ENCODE data around the gene SPEM3. TPM values are rescaled to one million over a fixed set of nuclear protein-coding genes. Genes with fewer than 3 reads are reported as not detected.
A peak's percentile ranks its signal among the peaks of the same experiment; 100 is the strongest.

SPEM3 gene
- total RNA-seq, 4 donors from 2014 or later: not detected

- Histone ChIP-seq H3K4me1 (peaks cover 0 to 28% (median 4%) of the 10 kb centered on the region in 4 donors), H3K36me3 (peaks cover 0 to 61% (median 0%) of the 10 kb centered on the region in 3 donors), H3K27me3 (no peaks in the 10 kb centered on the region), H3K9me3 (no peaks in the 10 kb centered on the region), H3K4me3 (no peak overlapping the region), H3K27ac (no peak overlapping the region)
- TF ChIP-seq POLR2A (IDR thresholded peaks at IDR 0.05): no peak
- no peak for TF ChIP-seq EP300 (IDR thresholded peaks at IDR 0.05)
- no peak for TF ChIP-seq CTCF (IDR thresholded peaks at IDR 0.05)
- WGBS, 2 donors: 82 to 89% methylated on average over 25 of the region's 25 CpGs
- DNase-seq (ENCODE audit: low spot score in 2 of 2): no peak
Measured at GRCh38 chr17:7410634-7411426, 17.8 kb upstream of the SPEM3 start.

- TF ChIP-seq EP300 (IDR thresholded peaks at IDR 0.05) (no peak), CTCF (IDR thresholded peaks at IDR 0.05) (no peak), POLR2A (IDR thresholded peaks at IDR 0.05) (no peak)
- H3K27me3 ChIP-seq: no peaks in the 10 kb centered on the region
- peaks cover 0 to 67% (median 0%) of the 10 kb centered on the region in 3 donors for H3K36me3 ChIP-seq
- no peaks in the 10 kb centered on the region for H3K9me3 ChIP-seq
- H3K27ac ChIP-seq: no peak overlapping the region
- no peak overlapping the region for H3K4me3 ChIP-seq
- 90 to 92% methylated on average over 8 of the region's 8 CpGs for WGBS, 2 donors
- no peak for DNase-seq (ENCODE audit: low spot score in 2 of 2)
- peaks cover 0 to 22% (median 1%) of the 10 kb centered on the region in 4 donors for H3K4me1 ChIP-seq
Measured at GRCh38 chr17:7411427-7411750, 17.3 kb upstream of the SPEM3 start.

GRCh38 chr17:7413346-7413985 is 15.2 kb upstream of the SPEM3 start:
- Histone ChIP-seq H3K9me3 (no peaks in the 10 kb centered on the region), H3K4me3 (no peak overlapping the region), H3K27me3 (no peaks in the 10 kb centered on the region), H3K27ac (peak overlapping the region in 2 of 4 donors; percentile 1 to 16), H3K36me3 (peaks cover 0 to 79% (median 0%) of the 10 kb centered on the region in 3 donors), H3K4me1 (peaks cover 0 to 10% (median 0%) of the 10 kb centered on the region in 4 donors)
- no peak for DNase-seq (ENCODE audit: low spot score in 2 of 2)
- TF ChIP-seq EP300 (IDR thresholded peaks at IDR 0.05): no peak
- WGBS, 2 donors: 51 to 78% methylated on average over 5 of the region's 6 CpGs

GRCh38 chr17:7414837-7415236 is 13.8 kb upstream of the SPEM3 start:
- TF ChIP-seq EP300 (IDR thresholded peaks at IDR 0.05) (no peak), CTCF (IDR thresholded peaks at IDR 0.05) (no peak), POLR2A (IDR thresholded peaks at IDR 0.05) (no peak)
- Histone ChIP-seq H3K9me3 (no peaks in the 10 kb centered on the region), H3K36me3 (peaks cover 0 to 66% (median 0%) of the 10 kb centered on the region in 3 donors), H3K4me3 (no peak overlapping the region), H3K4me1 (peaks cover 0 to 10% (median 0%) of the 10 kb centered on the region in 4 donors), H3K27ac (no peak overlapping the region), H3K27me3 (no peaks in the 10 kb centered on the region)
- WGBS, 2 donors: 85 to 94% methylated on average over 11 to 14 of the region's 14 CpGs
- no peak for DNase-seq (ENCODE audit: low spot score in 2 of 2)

GRCh38 chr17:7415784-7416183 is 12.9 kb upstream of the SPEM3 start:
- Histone ChIP-seq H3K27me3 (no peaks in the 10 kb centered on the region), H3K4me3 (no peak overlapping the region), H3K9me3 (no peaks in the 10 kb centered on the region), H3K36me3 (peaks cover 0 to 57% (median 0%) of the 10 kb centered on the region in 3 donors), H3K4me1 (peaks cover 0 to 10% (median 0%) of the 10 kb centered on the region in 4 donors), H3K27ac (peak overlapping the region in 1 of 4 donors; percentile 6)
- no peak for DNase-seq (ENCODE audit: low spot score in 2 of 2)
- TF ChIP-seq POLR2A (IDR thresholded peaks at IDR 0.05) (no peak), EP300 (IDR thresholded peaks at IDR 0.05) (no peak), CTCF (IDR thresholded peaks at IDR 0.05) (no peak)
- 81 to 85% methylated on average over 19 to 22 of the region's 23 CpGs for WGBS, 2 donors
